Renal pelvis (tissue), 3 donors: ENCODE data around the gene ALMS1. TPM values are rescaled to one million over a fixed set of nuclear protein-coding genes. Genes with fewer than 3 reads are reported as not detected.

Experiments used
- polyA plus RNA-seq, 3 donors: library from polyadenylated mRNA; unstranded; fragments of 120-200 nt; gene quantifications; one replicate each; pipeline ENCODE4 v1.2.1, GENCODE V29; 2013; ENCODE audit not compliant: insufficient read length in 3 of 3

ALMS1 gene
- polyA plus RNA-seq, 3 donors: 37.4 to 44.3 (median 41.1) TPM

Other genes starting within 250 kb of the ALMS1 start
- under 1 TPM; 0.06 to 0.18 (median 0.14) TPM for gene NOTO, start 183.3 kb upstream of the ALMS1 start, polyA plus RNA-seq
- gene SMYD5, start 171.6 kb upstream of the ALMS1 start, polyA plus RNA-seq: 10 to 100 TPM; 30.5 to 43.6 (median 38.1) TPM
- 10 to 100 TPM; 13.3 to 17.0 (median 14.8) TPM for gene PRADC1, start 152.6 kb upstream of the ALMS1 start, polyA plus RNA-seq
- 100 to 1,000 TPM; 247 to 268 (median 249) TPM for gene CCT7, start 151.5 kb upstream of the ALMS1 start, polyA plus RNA-seq
- gene FBXO41, start 101.4 kb upstream of the ALMS1 start, polyA plus RNA-seq: 1 to 10 TPM; 2.1 to 3.0 (median 2.4) TPM
- gene EGR4, start 92.3 kb upstream of the ALMS1 start, polyA plus RNA-seq: not detected